Suprapubic skin (tissue), 4 donors: Measurements from ENCODE around the gene TTC29. TPM values are rescaled to one million over a fixed set of nuclear protein-coding genes. Genes with fewer than 3 reads are reported as not detected.
"Not testable (repeated sequence)": the region's sequence is repeated elsewhere in the genome, so short reads cannot be mapped to it uniquely, and the experiment has no call there.

ENCODE experiments used
- DNase-seq, 2 donors: peaks; one replicate each; pipeline ENCODE4 v3.0.0-alpha.2; 2019; ENCODE audit warnings: low spot score in 2 of 2
- H3K27ac ChIP-seq: fragments of 200-600 bp; sonication (generic); one replicate; pipeline ENCODE4 v1.5.1; 2019
- H3K27me3 ChIP-seq: fragments of 200-600 bp; sonication (generic); one replicate; pipeline ENCODE4 v1.5.1; 2019
- H3K36me3 ChIP-seq: fragments of 200-600 bp; sonication (generic); one replicate; pipeline ENCODE4 v1.5.1; 2019
- H3K4me1 ChIP-seq: fragments of 200-600 bp; sonication (generic); one replicate; pipeline ENCODE4 v1.5.1; 2019
- H3K4me3 ChIP-seq: fragments of 200-600 bp; sonication (generic); one replicate; pipeline ENCODE4 v1.5.1; 2019; ENCODE audit warnings: mild to moderate bottlenecking
- H3K9me3 ChIP-seq: fragments of 200-600 bp; sonication (generic); one replicate; pipeline ENCODE4 v1.5.1; 2019
- EP300 ChIP-seq: sonication (generic); formaldehyde crosslinking; IDR thresholded peaks from one replicate; pipeline ENCODE4 v1.6.1; 2017; ENCODE audit warnings: antibody characterized with exemption
- POLR2A ChIP-seq, 2 donors: fragments of 450-650 bp; IDR thresholded peaks; one replicate each; pipeline ENCODE4 v1.6.1; 2017; ENCODE audit warnings: antibody characterized with exemption in 2 of 2, mild to moderate bottlenecking in 2 of 2, moderate library complexity in 2 of 2
- POLR2AphosphoS5 ChIP-seq, 3 donors: sonication (generic); formaldehyde crosslinking; IDR thresholded peaks; one replicate each; pipeline ENCODE4 v1.6.1; 2017; ENCODE audit warnings: antibody characterized with exemption in 3 of 3
- WGBS: methylation state at CpG from one replicate; pipeline ENCODE4 v1.1.5; 2018; 5-methylcytosine and 5-hydroxymethylcytosine counted together
- total RNA-seq, 4 donors: library from RNA; depleted of rRNA; stranded (reverse); fragments of >200 nt; gene quantifications; one replicate each; pipeline ENCODE4 v1.1.0, GENCODE V29; 2016
- TF ChIP-seq, protein P1 (sequence below), 2 donors: fragments of 200-600 bp in 1 of 2; fragments of 450-650 bp in 1 of 2; sonication (generic) in 1 of 2; IDR thresholded peaks; one replicate each; pipeline ENCODE4 v1.5.1; 2016 to 2019; ENCODE audit warnings: antibody characterized with exemption in 2 of 2, mild to moderate bottlenecking in 1 of 2, moderate library complexity in 1 of 2

TTC29 gene
- total RNA-seq, 4 donors from 2014 or later = not detected

GRCh38 chr4:146763560-146763959, 182.1 kb downstream of the TTC29 start:
- Histone ChIP-seq H3K4me3 (no peak overlapping the region), H3K27me3 (no peaks in the 10 kb centered on the region), H3K4me1 (no peaks in the 10 kb centered on the region), H3K9me3 (no peaks in the 10 kb centered on the region), H3K36me3 (no peaks in the 10 kb centered on the region), H3K27ac (no peak overlapping the region)
- no peak for DNase-seq
- TF ChIP-seq POLR2AphosphoS5 (IDR thresholded peaks at IDR 0.05) (no peak), EP300 (no peak), POLR2A (IDR thresholded peaks at IDR 0.05) (no peak)
- TF ChIP-seq, protein P1, sequence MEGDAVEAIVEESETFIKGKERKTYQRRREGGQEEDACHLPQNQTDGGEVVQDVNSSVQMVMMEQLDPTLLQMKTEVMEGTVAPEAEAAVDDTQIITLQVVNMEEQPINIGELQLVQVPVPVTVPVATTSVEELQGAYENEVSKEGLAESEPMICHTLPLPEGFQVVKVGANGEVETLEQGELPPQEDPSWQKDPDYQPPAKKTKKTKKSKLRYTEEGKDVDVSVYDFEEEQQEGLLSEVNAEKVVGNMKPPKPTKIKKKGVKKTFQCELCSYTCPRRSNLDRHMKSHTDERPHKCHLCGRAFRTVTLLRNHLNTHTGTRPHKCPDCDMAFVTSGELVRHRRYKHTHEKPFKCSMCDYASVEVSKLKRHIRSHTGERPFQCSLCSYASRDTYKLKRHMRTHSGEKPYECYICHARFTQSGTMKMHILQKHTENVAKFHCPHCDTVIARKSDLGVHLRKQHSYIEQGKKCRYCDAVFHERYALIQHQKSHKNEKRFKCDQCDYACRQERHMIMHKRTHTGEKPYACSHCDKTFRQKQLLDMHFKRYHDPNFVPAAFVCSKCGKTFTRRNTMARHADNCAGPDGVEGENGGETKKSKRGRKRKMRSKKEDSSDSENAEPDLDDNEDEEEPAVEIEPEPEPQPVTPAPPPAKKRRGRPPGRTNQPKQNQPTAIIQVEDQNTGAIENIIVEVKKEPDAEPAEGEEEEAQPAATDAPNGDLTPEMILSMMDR (IDR thresholded peaks at IDR 0.05) = no peak
- WGBS = 79% methylated on average over 2 of the region's 2 CpGs

GRCh38 chr4:146762016-146762415, 183.6 kb downstream of the TTC29 start:
- WGBS = 63% methylated on average over 2 of the region's 2 CpGs
- no peak for DNase-seq

DNA sequence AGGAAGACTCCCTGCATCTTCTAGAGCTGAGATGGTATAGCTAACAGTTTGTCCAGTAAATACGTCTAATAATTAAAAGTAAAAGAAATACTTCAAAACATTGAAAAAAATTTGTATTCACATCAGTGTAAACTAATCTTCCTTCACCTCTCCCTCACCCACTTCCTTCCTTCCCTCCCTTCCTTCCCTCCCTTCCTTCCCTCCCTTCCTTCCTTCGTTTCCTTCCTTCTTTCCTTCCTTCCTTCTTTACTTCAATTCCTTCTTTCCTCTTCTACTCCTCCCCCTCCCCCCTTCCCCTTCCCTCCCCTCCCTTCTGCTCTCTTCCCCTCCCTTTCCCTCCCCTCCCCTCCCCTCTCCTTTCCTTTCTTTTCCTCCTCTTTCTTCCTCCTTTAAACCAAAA, 203.2 kb downstream of the TTC29 start:
- 75% methylated on average over 2 of the region's 2 CpGs for WGBS
- no peak overlapping the region for H3K27ac ChIP-seq
- no peaks in the 10 kb centered on the region for H3K4me1 ChIP-seq
- no peak for DNase-seq
- H3K36me3 ChIP-seq = no peaks in the 10 kb centered on the region
- no peaks in the 10 kb centered on the region for H3K27me3 ChIP-seq
- no peak overlapping the region for H3K4me3 ChIP-seq
- TF ChIP-seq POLR2AphosphoS5 (IDR thresholded peaks at IDR 0.05) (no peak), POLR2A (IDR thresholded peaks at IDR 0.05) (no peak), EP300 (no peak)
- TF ChIP-seq, protein P1 (IDR thresholded peaks at IDR 0.05) = no peak
- no peaks in the 10 kb centered on the region for H3K9me3 ChIP-seq

More at GRCh38 chr4:146762016-146762415, 183.6 kb downstream of the TTC29 start:
- Histone ChIP-seq H3K4me3 (no peak overlapping the region), H3K36me3 (no peaks in the 10 kb centered on the region), H3K9me3 (no peaks in the 10 kb centered on the region), H3K27me3 (no peaks in the 10 kb centered on the region), H3K4me1 (no peaks in the 10 kb centered on the region), H3K27ac (no peak overlapping the region)
- TF ChIP-seq POLR2A (IDR thresholded peaks at IDR 0.05) (no peak), POLR2AphosphoS5 (IDR thresholded peaks at IDR 0.05) (no peak)
- TF ChIP-seq, protein P1 (IDR thresholded peaks at IDR 0.05) = no peak

DNA sequence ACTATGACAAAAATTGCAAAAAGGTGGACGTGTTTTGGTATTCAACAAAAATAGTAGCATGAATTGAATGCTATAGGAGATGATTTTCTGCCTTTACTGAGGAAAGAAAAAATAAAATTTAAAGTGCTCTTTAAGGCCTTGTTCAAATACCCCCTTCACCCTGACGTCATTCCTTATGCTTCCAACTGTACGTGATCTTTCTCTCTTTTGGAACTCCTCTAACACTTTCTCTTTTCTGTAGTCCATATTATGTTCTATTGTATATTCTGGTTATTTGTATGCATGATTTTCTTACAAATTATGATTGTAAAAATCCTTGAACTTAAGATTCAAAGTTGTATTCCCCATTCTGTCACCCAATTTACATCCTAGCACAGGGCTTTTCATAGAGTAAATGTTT, 206.5 kb downstream of the TTC29 start:
- Histone ChIP-seq H3K27me3 (no peaks in the 10 kb centered on the region), H3K9me3 (no peaks in the 10 kb centered on the region), H3K27ac (no peak overlapping the region), H3K4me1 (no peaks in the 10 kb centered on the region), H3K4me3 (no peak overlapping the region), H3K36me3 (no peaks in the 10 kb centered on the region)
- TF ChIP-seq, protein P1 (IDR thresholded peaks at IDR 0.05) = no peak
- TF ChIP-seq POLR2AphosphoS5 (IDR thresholded peaks at IDR 0.05) = no peak
- TF ChIP-seq EP300 = no peak
- no peak for TF ChIP-seq POLR2A (IDR thresholded peaks at IDR 0.05)
- 61% methylated on average over 3 of the region's 3 CpGs for WGBS
- DNase-seq = no peak

DNA sequence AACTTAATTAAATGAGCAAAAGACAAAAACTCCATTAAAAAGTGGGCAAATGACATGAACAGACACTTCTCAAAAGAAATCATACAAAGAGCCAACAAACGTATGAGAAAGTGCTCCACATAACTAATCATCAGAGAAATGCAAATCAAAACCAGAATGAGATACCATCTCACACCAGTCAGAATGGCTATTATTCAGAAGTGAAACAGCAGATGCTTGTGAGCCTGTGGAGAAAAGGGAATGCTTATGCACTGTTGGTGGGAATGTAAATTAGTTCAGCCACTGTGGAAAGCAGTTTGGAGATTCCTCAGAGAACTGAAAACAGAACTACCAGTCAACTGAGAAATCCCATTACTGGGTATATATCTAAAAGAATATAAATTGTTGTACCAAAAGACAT, 222.1 kb downstream of the TTC29 start:
- DNase-seq, H3K4me1 ChIP-seq, H3K27ac ChIP-seq, H3K9me3 ChIP-seq, H3K4me3 ChIP-seq, H3K27me3 ChIP-seq, H3K36me3 ChIP-seq: not testable (repeated sequence)
- WGBS = 28% methylated on average over 1 of the region's 1 CpG

- H3K27ac ChIP-seq = no peak overlapping the region
- H3K9me3 ChIP-seq = no peaks in the 10 kb centered on the region
- no peak overlapping the region for H3K4me3 ChIP-seq
- WGBS = 92% methylated on average over 3 of the region's 3 CpGs
- no peaks in the 10 kb centered on the region for H3K4me1 ChIP-seq
- no peak for DNase-seq
- H3K36me3 ChIP-seq = no peaks in the 10 kb centered on the region
- H3K27me3 ChIP-seq = no peaks in the 10 kb centered on the region
- no peak for TF ChIP-seq POLR2AphosphoS5 (IDR thresholded peaks at IDR 0.05)
Measured at GRCh38 chr4:146709956-146710355, 235.7 kb downstream of the TTC29 start.
